ENCODE measurements around the gene PLRG1.

The PLRG1 gene

GRCh38 chr4:154489558-154490233 lies 60.5 kb downstream of the PLRG1 start:
- DNase-seq (ENCODE audit: insufficient read length, low spot score) (no peak), FAIRE-seq (no peak)
- no peak for TF ChIP-seq POLR2A (IDR thresholded peaks at IDR 0.05; ENCODE audit: low read depth, low read length)

GRCh38 chr4:154487145-154487544 lies 63.1 kb downstream of the PLRG1 start:
- no peak for TF ChIP-seq POLR2A (IDR thresholded peaks at IDR 0.05; ENCODE audit: low read depth, low read length)
- DNase-seq (ENCODE audit: insufficient read length, low spot score) = no peak
- no peak for FAIRE-seq

- TF ChIP-seq POLR2A (IDR thresholded peaks at IDR 0.05; ENCODE audit: low read depth, low read length) = no peak
- DNase-seq (ENCODE audit: insufficient read length, low spot score) (no peak), FAIRE-seq (no peak)
These were observed 65.0 kb downstream of the PLRG1 start for GRCh38 chr4:154485127-154485773.
